A673 (cell line): ENCODE results near the gene BBS7. TPM values are rescaled to one million over a fixed set of nuclear protein-coding genes. Genes with fewer than 3 reads are reported as not detected.

Experiments used
- BruUV-seq: library from RNA; stranded (reverse); fragments of 400-500 nt; replicated peaks from 2 replicates; lab custom pipeline; 2021; lab: Mats Ljungman, UMichigan
- CTCF ChIA-PET: fragments of 300-600 bp; sonication (Branson Sonifier 250); formaldehyde crosslinking; loops from one replicate; lab custom pipeline; 2022; ENCODE audit warnings: antibody characterized with exemption; lab: Charles Lee
- POLR2A ChIA-PET: fragments of 300-600 bp; sonication (Branson Sonifier 250); formaldehyde crosslinking; loops from one replicate; lab custom pipeline; 2022; ENCODE audit warnings: antibody characterized with exemption; ENCODE audit not compliant: low non-redundant PET; lab: Charles Lee
- DNase-seq: peaks from one replicate; pipeline ENCODE4 v3.0.0-alpha.2; 2015; ENCODE audit warnings: low spot score
- H3K27ac ChIP-seq: fragments of 200-600 bp; sonication (generic); 2 replicates; pipeline ENCODE4 v1.5.1; 2016; ENCODE audit warnings: mixed run types, low read depth, mild to moderate bottlenecking, mixed read lengths, antibody characterized with exemption, low read length; ENCODE audit not compliant: poor library complexity, severe bottlenecking
- H3K27me3 ChIP-seq: fragments of 200-600 bp; sonication (generic); replicated peaks from 2 replicates; pipeline ENCODE4 v1.6.1; 2017; ENCODE audit warnings: mixed run types, low read depth, mild to moderate bottlenecking, mixed read lengths, antibody characterized with exemption, low read length; ENCODE audit not compliant: insufficient read depth, poor library complexity
- H3K36me3 ChIP-seq: fragments of 200-600 bp; sonication (generic); 2 replicates; pipeline ENCODE4 v1.6.1; 2016; ENCODE audit warnings: mixed run types, mild to moderate bottlenecking, mixed read lengths, antibody characterized with exemption, low read length; ENCODE audit not compliant: insufficient read depth, poor library complexity, severe bottlenecking
- H3K4me1 ChIP-seq: fragments of 200-600 bp; sonication (generic); 2 replicates; pipeline ENCODE4 v1.6.1; 2017; ENCODE audit warnings: mixed run types, mild to moderate bottlenecking, mixed read lengths, antibody characterized with exemption, low read length; ENCODE audit not compliant: insufficient read depth, poor library complexity, severe bottlenecking
- H3K4me3 ChIP-seq: fragments of 200-600 bp; sonication (generic); 2 replicates; pipeline ENCODE4 v1.5.1; 2016; ENCODE audit warnings: low read depth, mixed run types, mild to moderate bottlenecking, mixed read lengths, low read length; ENCODE audit not compliant: poor library complexity, severe bottlenecking
- H3K9me3 ChIP-seq: fragments of 200-600 bp; sonication (generic); 2 replicates; pipeline ENCODE4 v1.6.1; 2016; ENCODE audit warnings: mixed run types, low read depth, mild to moderate bottlenecking, mixed read lengths, antibody characterized with exemption, low read length; ENCODE audit not compliant: poor library complexity, severe bottlenecking
- CTCF ChIP-seq: fragments of 300-800, 200-600 bp; sonication (generic); conservative IDR thresholded peaks from 2 replicates; pipeline ENCODE4 v1.5.1; 2017; ENCODE audit warnings: low read depth, mild to moderate bottlenecking, antibody characterized with exemption, low read length, moderate library complexity, mixed read lengths
- EZH2 ChIP-seq: fragments of 200-600 bp; sonication (generic); IDR thresholded peaks from 2 replicates; pipeline ENCODE4 v1.6.1; 2017; ENCODE audit warnings: borderline replicate concordance, low read depth, mild to moderate bottlenecking, mixed read lengths, antibody characterized with exemption, low read length; ENCODE audit not compliant: poor library complexity, severe bottlenecking
- intact Hi-C: fragments of 100-400 bp; cut with micrococcal nuclease; formaldehyde crosslinking; loops from one replicate; pipeline ENCODE4 v1.10.0; 2022; ENCODE audit not compliant: unreplicated experiment
- total RNA-seq: library from RNA; stranded (reverse); gene quantifications from 2 replicates; pipeline ENCODE4 v1.2.3, GENCODE V29; 2021

Gene BBS7
- total RNA-seq, 1 experiment from 2014 or later, result 26.7 TPM

- Histone ChIP-seq H3K9me3 (no peaks in the 10 kb centered on the region), H3K4me1 (peaks cover 12% of the 10 kb centered on the region), H3K4me3 (no peak overlapping the region), H3K27ac (peak overlapping the region; percentile 12), H3K36me3 (no peaks in the 10 kb centered on the region), H3K27me3 (no peaks in the 10 kb centered on the region)
- BruUV-seq, result no TSS peak
- POLR2A ChIA-PET, result no interaction called here
- CTCF ChIA-PET, result no interaction called here
- DNase-seq, result peak; percentile 47
- TF ChIP-seq EZH2, result no peak
- TF ChIP-seq CTCF, result no peak
- intact Hi-C loops, result no loop called here
These were observed 85.3 kb downstream of the BBS7 start for GRCh38 chr4:121784975-121785374.

- CTCF ChIA-PET, result no interaction called here
- H3K4me3 ChIP-seq, result no peak overlapping the region
- no TSS peak for BruUV-seq
- peaks cover 10% of the 10 kb centered on the region for H3K4me1 ChIP-seq
- POLR2A ChIA-PET, result no interaction called here
- TF ChIP-seq CTCF, result no peak
- TF ChIP-seq EZH2, result no peak
- no peak for DNase-seq
- H3K27me3 ChIP-seq, result no peaks in the 10 kb centered on the region
- no peaks in the 10 kb centered on the region for H3K9me3 ChIP-seq
- intact Hi-C loops, result no loop called here
- H3K36me3 ChIP-seq, result no peaks in the 10 kb centered on the region
- no peak overlapping the region for H3K27ac ChIP-seq
These were observed 85.9 kb downstream of the BBS7 start for GRCh38 chr4:121784401-121784800.

- no peak overlapping the region for H3K4me3 ChIP-seq
- no peak overlapping the region for H3K27ac ChIP-seq
- ChIA-PET CTCF (no interaction called here), POLR2A (no interaction called here)
- no peak for DNase-seq
- H3K36me3 ChIP-seq, result no peaks in the 10 kb centered on the region
- H3K9me3 ChIP-seq, result no peaks in the 10 kb centered on the region
- BruUV-seq, result no TSS peak
- TF ChIP-seq CTCF (no peak), EZH2 (no peak)
- intact Hi-C loops, result no loop called here
- no peaks in the 10 kb centered on the region for H3K27me3 ChIP-seq
- peaks cover 19% of the 10 kb centered on the region for H3K4me1 ChIP-seq
These were observed 87.1 kb downstream of the BBS7 start for GRCh38 chr4:121783210-121783609.
